Activated T-cell treated with anti-CD3 and anti-CD28 coated beads, Interleukin-2, amount 50 U/mL, for 72 hours (primary cell): ENCODE results near the gene ATP10A. TPM values are rescaled to one million over a fixed set of nuclear protein-coding genes. Genes with fewer than 3 reads are reported as not detected.
A peak's percentile ranks its signal among the peaks of the same experiment; 100 is the strongest.

Source experiments
- ATAC-seq, 2 donors: fragments of 150-1000 bp; cut with Tn5 transposase; replicated peaks in 1 of 2; 2 replicates each; pipeline ENCODE4 v1.10.0; 2021; ENCODE audit warnings: moderate library complexity in 2 of 2, mild to moderate bottlenecking in 1 of 2
- DNase-seq, 2 donors: peaks; one replicate each; pipeline ENCODE4 v3.0.0; 2021 to 2022; ENCODE audit warnings: mixed read lengths in 1 of 2
- H3K27ac Mint-ChIP-seq: one replicate; pipeline ENCODE4 v1.8.0; 2022; ENCODE audit warnings: mild to moderate bottlenecking, moderate library complexity, mixed read lengths
- H3K27me3 Mint-ChIP-seq: one replicate; pipeline ENCODE4 v1.8.0; 2022; ENCODE audit warnings: low read depth, mixed read lengths
- H3K36me3 Mint-ChIP-seq, 2 donors: one replicate each; pipeline ENCODE4 v1.8.0; 2022; ENCODE audit warnings: mixed read lengths in 2 of 2, mild to moderate bottlenecking in 1 of 2; ENCODE audit not compliant: insufficient read depth in 2 of 2
- H3K4me1 Mint-ChIP-seq: one replicate; pipeline ENCODE4 v1.8.0; 2022; ENCODE audit warnings: low read depth, mixed read lengths
- H3K4me3 Mint-ChIP-seq, 2 donors: one replicate each; pipeline ENCODE4 v1.8.0; 2022; ENCODE audit warnings: mild to moderate bottlenecking in 2 of 2, mixed read lengths in 2 of 2, moderate library complexity in 2 of 2
- H3K9me3 Mint-ChIP-seq, 2 donors: one replicate each; pipeline ENCODE4 v1.8.0; 2022; ENCODE audit warnings: mixed read lengths in 2 of 2
- total RNA-seq, 2 donors: library from RNA; stranded (reverse); gene quantifications; one replicate each; pipeline ENCODE4 v1.2.3, GENCODE V29; 2022

Gene ATP10A
- total RNA-seq, 2 donors from 2014 or later: 21.9 to 25.6 TPM

DNA sequence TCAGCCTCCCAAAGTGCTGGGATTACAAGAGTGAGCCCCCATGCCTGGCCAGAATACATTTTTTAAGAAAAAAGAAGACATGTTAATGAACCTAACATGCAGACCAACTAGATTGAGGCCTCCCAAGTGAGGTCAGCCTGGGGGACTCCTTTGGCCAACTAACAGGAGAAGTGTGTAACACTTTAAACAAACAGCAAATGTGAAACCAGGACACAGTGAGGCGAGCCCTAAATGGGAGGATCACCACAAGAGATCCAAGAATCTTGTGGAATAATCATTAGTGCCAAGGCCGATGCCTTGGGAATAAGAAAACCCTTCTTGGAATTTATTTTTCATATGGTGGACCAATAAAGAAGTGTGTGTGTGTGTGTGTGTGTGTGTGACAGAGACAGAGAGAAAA lies 73.9 kb downstream of the ATP10A start:
- ATAC-seq (no peak), DNase-seq (no peak)
- Mint-ChIP-seq H3K36me3 (peaks cover 2 to 3% of the 10 kb centered on the region in 2 donors), H3K27me3 (no peaks in the 10 kb centered on the region), H3K9me3 (no peaks in the 10 kb centered on the region), H3K4me1 (peaks cover 71% of the 10 kb centered on the region), H3K27ac (no peak overlapping the region), H3K4me3 (no peak overlapping the region)

DNA sequence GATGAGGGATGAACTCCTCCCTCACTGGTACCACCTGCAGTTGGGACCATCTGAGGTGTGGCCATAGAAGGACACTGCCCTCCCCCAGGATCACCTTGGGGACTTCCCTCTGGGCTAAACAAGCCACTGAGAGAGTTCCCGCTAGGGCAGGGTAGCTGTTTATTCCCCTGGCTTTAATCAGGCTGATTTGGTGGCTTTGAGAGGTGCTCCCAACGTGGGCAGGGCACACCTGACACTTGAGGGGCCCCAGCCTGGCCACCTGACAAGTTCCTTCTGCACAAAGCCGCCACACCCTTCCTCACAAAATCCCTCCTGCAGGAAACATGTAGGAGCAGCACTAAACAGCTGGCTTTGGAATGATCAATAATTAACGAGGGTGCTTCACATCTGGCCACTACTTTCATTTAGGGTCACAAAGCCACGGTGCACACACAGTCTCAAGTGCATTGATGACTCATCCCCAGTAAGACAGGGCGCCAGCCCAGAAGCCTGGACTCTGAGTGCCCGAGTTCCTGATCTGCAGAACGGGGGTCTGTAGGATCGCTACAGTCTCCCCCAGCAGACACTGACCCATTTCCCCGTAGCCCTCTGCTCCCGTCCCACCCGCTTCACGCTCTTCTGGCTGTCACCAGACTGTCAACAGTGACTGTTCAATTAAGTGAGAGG lies 75.1 kb downstream of the ATP10A start:
- Mint-ChIP-seq H3K9me3 (no peaks in the 10 kb centered on the region), H3K27ac (no peak overlapping the region), H3K36me3 (peaks cover 2 to 3% of the 10 kb centered on the region in 2 donors), H3K4me3 (no peak overlapping the region), H3K27me3 (no peaks in the 10 kb centered on the region), H3K4me1 (peaks cover 67% of the 10 kb centered on the region)
- ATAC-seq (peak in 1 of 2 donors; percentile 23), DNase-seq (peak in 1 of 2 donors; percentile 25)

GRCh38 chr15:25787381-25787780 lies 75.7 kb downstream of the ATP10A start:
- Mint-ChIP-seq H3K27ac (no peak overlapping the region), H3K36me3 (peaks cover 2 to 3% of the 10 kb centered on the region in 2 donors), H3K4me3 (no peak overlapping the region), H3K4me1 (peaks cover 61% of the 10 kb centered on the region), H3K27me3 (no peaks in the 10 kb centered on the region), H3K9me3 (no peaks in the 10 kb centered on the region)
- ATAC-seq (no peak), DNase-seq (no peak)

- H3K36me3 Mint-ChIP-seq: peaks cover 2 to 3% of the 10 kb centered on the region in 2 donors
- no peak overlapping the region for H3K27ac Mint-ChIP-seq
- no peak overlapping the region for H3K4me3 Mint-ChIP-seq
- H3K4me1 Mint-ChIP-seq: peaks cover 48% of the 10 kb centered on the region
- H3K9me3 Mint-ChIP-seq: no peaks in the 10 kb centered on the region
- ATAC-seq: no peak
- no peaks in the 10 kb centered on the region for H3K27me3 Mint-ChIP-seq
- no peak for DNase-seq
These were observed 77.1 kb downstream of the ATP10A start for GRCh38 chr15:25786040-25786439.

DNA sequence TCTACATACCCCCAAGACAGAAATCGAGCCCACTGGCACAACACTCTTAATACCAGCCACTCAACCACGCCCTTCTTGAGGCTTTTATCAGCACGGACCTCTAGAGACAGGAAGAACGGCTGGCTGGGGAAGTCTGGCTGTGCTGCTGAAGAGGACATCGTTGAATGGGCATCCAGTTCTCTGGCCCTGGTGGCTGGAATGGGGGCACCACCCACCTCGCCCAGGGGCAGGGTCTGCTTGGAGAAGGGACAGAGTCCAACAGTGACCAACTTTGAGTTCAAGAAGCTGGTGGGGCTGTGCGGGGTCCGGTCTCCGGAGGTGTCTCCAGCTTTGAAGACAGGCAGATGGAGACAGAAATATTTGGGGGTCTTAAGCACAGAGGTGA lies 77.5 kb downstream of the ATP10A start:
- Mint-ChIP-seq H3K9me3 (no peaks in the 10 kb centered on the region), H3K36me3 (peaks cover 2 to 3% of the 10 kb centered on the region in 2 donors), H3K4me1 (peaks cover 44% of the 10 kb centered on the region), H3K4me3 (no peak overlapping the region), H3K27ac (no peak overlapping the region), H3K27me3 (no peaks in the 10 kb centered on the region)
- no peak for DNase-seq
- no peak for ATAC-seq

DNA sequence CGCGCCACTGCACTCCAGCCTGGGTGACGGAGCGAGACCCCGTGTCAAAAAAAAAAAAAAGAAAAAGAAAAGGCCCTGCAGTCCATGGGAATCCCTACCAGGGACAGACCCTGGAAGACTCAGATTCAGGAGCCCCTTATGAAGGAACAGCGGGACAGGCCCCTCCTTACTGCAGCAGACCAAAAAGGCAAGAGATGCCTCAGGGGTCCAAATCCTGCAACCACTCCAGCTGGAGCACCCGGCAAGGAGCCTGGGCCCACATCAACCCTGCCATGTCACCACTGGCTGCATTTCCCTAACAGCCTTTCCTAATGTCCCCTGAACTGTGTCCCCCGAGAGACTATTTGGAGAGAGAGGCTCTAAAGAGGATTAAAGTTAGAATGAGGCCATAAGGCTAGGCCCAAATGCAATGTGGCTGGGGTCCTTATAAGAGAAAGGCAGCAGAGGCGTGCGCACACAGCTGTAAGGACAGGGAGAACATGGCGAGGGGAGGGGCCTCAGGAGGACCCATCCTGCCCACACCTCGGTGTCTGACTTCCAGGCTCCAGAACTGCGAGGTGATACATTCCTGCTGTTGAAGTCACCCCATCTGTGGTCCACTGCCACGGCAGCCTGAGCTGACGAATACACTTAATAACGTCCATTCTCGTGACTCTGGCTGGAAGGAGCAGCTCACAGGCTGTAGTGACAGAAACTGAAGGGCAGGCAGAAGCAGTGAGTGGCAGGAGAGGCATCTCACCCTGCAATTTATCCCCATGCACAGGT lies 78.1 kb downstream of the ATP10A start:
- ATAC-seq: no peak
- Mint-ChIP-seq H3K9me3 (no peaks in the 10 kb centered on the region), H3K36me3 (peaks cover 1 to 2% of the 10 kb centered on the region in 2 donors), H3K27me3 (no peaks in the 10 kb centered on the region), H3K4me3 (no peak overlapping the region), H3K4me1 (peaks cover 38% of the 10 kb centered on the region), H3K27ac (no peak overlapping the region)
- no peak for DNase-seq

DNA sequence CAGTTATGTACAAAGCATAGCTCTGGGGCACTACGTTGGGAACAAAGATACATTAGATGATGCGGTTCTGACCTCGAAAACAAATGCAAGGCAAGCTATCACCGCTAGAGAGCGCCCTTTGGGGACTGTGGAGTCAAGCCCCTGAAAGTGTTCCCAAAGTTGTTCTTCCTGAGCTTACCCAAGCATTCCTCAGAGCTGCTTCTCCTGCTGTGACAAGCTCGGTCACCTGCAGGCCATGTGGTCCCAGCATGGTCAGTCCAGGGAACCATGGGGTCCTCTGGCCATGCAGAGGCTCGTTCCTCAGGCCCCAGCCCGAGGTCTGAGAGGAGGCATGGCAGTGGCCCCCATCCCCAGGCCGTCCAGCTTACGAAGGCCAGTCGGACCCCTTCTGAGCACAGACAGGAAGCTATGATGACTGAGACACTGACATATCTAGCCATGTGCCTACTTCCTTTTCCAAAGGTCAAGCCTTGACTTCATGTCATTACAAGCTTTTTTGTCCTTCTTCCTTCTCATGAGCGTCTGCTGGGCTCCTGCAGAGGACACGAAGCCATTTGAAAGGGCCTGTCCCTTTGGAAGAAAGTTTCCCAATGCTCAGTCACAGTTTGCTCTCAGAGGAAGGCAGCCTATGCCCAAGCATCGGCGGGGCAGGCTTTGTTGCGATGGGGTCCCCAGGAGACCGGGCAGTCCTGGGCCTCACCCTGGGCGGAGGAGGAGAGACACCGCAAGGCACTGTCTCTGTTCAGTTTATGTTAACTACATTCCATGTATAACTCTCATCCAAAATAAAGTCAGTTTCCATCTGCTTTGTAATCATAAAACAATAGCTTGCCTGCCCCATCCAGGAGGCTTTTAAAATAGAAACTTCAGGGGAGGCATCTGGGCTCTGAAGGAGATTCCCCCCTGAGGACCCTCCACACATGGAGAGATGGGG lies 79.3 kb downstream of the ATP10A start:
- no peak overlapping the region for H3K4me3 Mint-ChIP-seq
- H3K27me3 Mint-ChIP-seq: no peaks in the 10 kb centered on the region
- H3K9me3 Mint-ChIP-seq: no peaks in the 10 kb centered on the region
- no peak overlapping the region for H3K27ac Mint-ChIP-seq
- ATAC-seq: peak in 1 of 2 donors; percentile 28
- DNase-seq: peak; percentile 35 to 50
- no peaks in the 10 kb centered on the region for H3K36me3 Mint-ChIP-seq
- peaks cover 37% of the 10 kb centered on the region for H3K4me1 Mint-ChIP-seq

- ATAC-seq: no peak
- H3K4me3 Mint-ChIP-seq: no peak overlapping the region
- H3K27ac Mint-ChIP-seq: no peak overlapping the region
- peaks cover 37% of the 10 kb centered on the region for H3K4me1 Mint-ChIP-seq
- no peaks in the 10 kb centered on the region for H3K9me3 Mint-ChIP-seq
- H3K27me3 Mint-ChIP-seq: no peaks in the 10 kb centered on the region
- peaks cover 0 to 4% of the 10 kb centered on the region in 2 donors for H3K36me3 Mint-ChIP-seq
- no peak for DNase-seq
These were observed 80.0 kb downstream of the ATP10A start for GRCh38 chr15:25783134-25783533.

- H3K27me3 Mint-ChIP-seq: no peaks in the 10 kb centered on the region
- H3K9me3 Mint-ChIP-seq: no peaks in the 10 kb centered on the region
- no peak for DNase-seq
- H3K27ac Mint-ChIP-seq: no peak overlapping the region
- no peak for ATAC-seq
- peaks cover 0 to 8% of the 10 kb centered on the region in 2 donors for H3K36me3 Mint-ChIP-seq
- H3K4me3 Mint-ChIP-seq: no peak overlapping the region
- H3K4me1 Mint-ChIP-seq: peaks cover 42% of the 10 kb centered on the region
These were observed 82.5 kb downstream of the ATP10A start for GRCh38 chr15:25780479-25781255.

GRCh38 chr15:25778161-25778560 lies 85.0 kb downstream of the ATP10A start:
- Mint-ChIP-seq H3K4me1 (peaks cover 43% of the 10 kb centered on the region), H3K27ac (peak overlapping the region; percentile 51), H3K36me3 (peaks cover 0 to 11% of the 10 kb centered on the region in 2 donors), H3K9me3 (no peaks in the 10 kb centered on the region), H3K4me3 (peak overlapping the region in 1 of 2 donors; percentile 43), H3K27me3 (no peaks in the 10 kb centered on the region)
- no peak for DNase-seq
- no peak for ATAC-seq

DNA sequence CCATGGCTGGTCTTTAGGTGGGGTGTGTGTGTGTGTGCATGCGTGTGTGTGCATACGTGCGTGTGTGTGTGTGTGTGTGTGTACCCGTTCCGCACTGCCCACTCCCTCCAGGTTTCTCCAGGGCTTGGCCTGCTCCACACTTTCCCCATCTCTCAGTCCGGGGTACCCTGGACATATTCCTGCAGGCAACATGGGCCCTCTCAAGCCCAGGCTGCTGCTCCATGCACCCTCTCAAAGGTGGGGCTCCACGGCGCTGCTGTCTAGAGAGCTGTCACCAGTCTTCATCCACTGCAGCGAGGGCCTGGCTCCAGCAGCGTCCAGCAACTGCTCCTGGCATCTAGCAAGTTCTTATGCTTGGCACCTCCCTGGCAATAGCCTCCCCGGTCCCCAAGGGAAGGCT lies 86.1 kb downstream of the ATP10A start:
- Mint-ChIP-seq H3K9me3 (no peaks in the 10 kb centered on the region), H3K4me3 (no peak overlapping the region), H3K4me1 (peaks cover 43% of the 10 kb centered on the region), H3K36me3 (peaks cover 0 to 11% of the 10 kb centered on the region in 2 donors), H3K27me3 (no peaks in the 10 kb centered on the region), H3K27ac (no peak overlapping the region)
- ATAC-seq (no peak), DNase-seq (no peak)

GRCh38 chr15:25776071-25776746 lies 86.9 kb downstream of the ATP10A start:
- DNase-seq (no peak), ATAC-seq (no peak)
- Mint-ChIP-seq H3K4me1 (peaks cover 43% of the 10 kb centered on the region), H3K36me3 (peaks cover 0 to 11% of the 10 kb centered on the region in 2 donors), H3K27ac (no peak overlapping the region), H3K27me3 (no peaks in the 10 kb centered on the region), H3K9me3 (no peaks in the 10 kb centered on the region), H3K4me3 (peak overlapping the region in 1 of 2 donors; percentile 35)
